Ascending aorta (tissue), 2 donors: ENCODE measurements around the gene NR0B2. TPM values are rescaled to one million over a fixed set of nuclear protein-coding genes. Genes with fewer than 3 reads are reported as not detected.
A peak's percentile ranks its signal among the peaks of the same experiment; 100 is the strongest.

Experiments used
- DNase-seq, 2 donors: peaks; one replicate each; pipeline ENCODE4 v3.0.0-alpha.2; 2019; ENCODE audit warnings: low spot score in 2 of 2
- H3K27ac ChIP-seq, 2 donors: fragments of 200-600 bp; sonication (generic); one replicate each; pipeline ENCODE4 v1.5.1; 2016 to 2017; ENCODE audit warnings: mild to moderate bottlenecking in 1 of 2
- H3K27me3 ChIP-seq: fragments of 200-600 bp; sonication (generic); one replicate; pipeline ENCODE4 v1.5.1; 2017
- H3K36me3 ChIP-seq, 2 donors: fragments of 200-600 bp; sonication (generic); one replicate each; pipeline ENCODE4 v1.5.1; 2016
- H3K4me1 ChIP-seq, 2 donors: fragments of 200-600 bp; sonication (generic); one replicate each; pipeline ENCODE4 v1.5.1; 2016 to 2017; ENCODE audit warnings: mild to moderate bottlenecking in 1 of 2
- H3K4me3 ChIP-seq, 2 donors: fragments of 200-600 bp; sonication (generic); one replicate each; pipeline ENCODE4 v1.5.1; 2016 to 2017; ENCODE audit warnings: mild to moderate bottlenecking in 1 of 2
- H3K9me3 ChIP-seq, 2 donors: fragments of 200-600 bp; sonication (generic); one replicate each; pipeline ENCODE4 v1.5.1; 2016
- intact Hi-C: fragments of 100-400 bp; cut with DNase I; formaldehyde crosslinking; loops from one replicate; pipeline ENCODE4 v1.15.1; 2023
- total RNA-seq: library from RNA; depleted of rRNA; stranded (reverse); fragments of >200 nt; gene quantifications from one replicate; pipeline ENCODE4 v1.1.0, GENCODE V29; 2016
- TF ChIP-seq, protein P1 (sequence below), 3 experiments: fragments of 200-600 bp in 2 of 3; fragments of 450-650 bp in 1 of 3; sonication (generic) in 2 of 3; IDR thresholded peaks; one replicate each; pipeline ENCODE4 v1.5.1; 2016 to 2019; ENCODE audit warnings: antibody characterized with exemption in 3 of 3, mild to moderate bottlenecking in 1 of 3, moderate library complexity in 1 of 3

Gene NR0B2, protein sequence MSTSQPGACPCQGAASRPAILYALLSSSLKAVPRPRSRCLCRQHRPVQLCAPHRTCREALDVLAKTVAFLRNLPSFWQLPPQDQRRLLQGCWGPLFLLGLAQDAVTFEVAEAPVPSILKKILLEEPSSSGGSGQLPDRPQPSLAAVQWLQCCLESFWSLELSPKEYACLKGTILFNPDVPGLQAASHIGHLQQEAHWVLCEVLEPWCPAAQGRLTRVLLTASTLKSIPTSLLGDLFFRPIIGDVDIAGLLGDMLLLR
- total RNA-seq = not detected

DNA sequence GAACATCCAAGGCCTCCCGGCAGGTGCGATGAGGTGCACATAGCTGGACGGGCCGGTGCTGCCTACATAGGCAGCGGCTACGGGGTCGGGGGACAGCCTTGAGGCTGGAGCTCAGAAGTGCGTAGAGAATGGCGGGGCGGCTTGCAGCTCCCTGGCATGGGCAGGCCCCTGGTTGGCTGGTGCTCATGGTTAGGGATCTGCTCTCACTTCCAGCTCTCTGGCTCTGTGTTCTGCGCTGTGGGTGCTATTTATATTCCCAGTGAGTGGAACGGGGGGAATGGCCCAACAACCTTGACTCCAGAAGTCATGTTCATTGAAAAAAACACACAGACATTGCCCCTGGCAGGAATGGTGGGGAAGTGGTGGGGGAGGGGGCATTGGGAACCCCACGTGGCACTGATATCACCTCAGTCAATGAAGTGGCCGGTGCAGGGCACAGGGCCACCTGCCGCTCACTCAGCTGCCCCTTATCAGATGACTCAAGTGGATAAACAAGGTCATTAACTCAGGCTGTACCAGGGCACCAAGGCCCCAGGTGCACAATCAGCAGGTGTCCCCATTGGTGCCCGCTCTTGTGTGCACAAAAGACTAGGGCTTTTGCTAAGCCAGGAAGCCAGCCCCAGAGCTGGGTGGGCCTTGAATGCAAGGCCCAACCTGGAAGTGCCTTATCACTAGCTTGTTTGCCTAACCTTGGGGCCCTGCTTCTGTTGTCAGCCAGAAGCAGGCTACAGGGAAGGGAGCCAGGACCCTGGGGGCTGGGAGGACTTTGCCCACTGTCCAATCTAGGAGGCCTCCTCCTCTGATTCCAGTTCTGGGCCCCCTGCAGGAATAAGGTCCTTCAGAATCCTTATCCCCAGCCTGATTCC is at the start of gene NR0B2:
Gene NR0B2 (minus strand): TSS at position 222 of the 866 bp plus-strand sequence. CDS start 35 bp downstream, at position 187.
- no peak for DNase-seq
- intact Hi-C loops = no loop called here
- no peaks in the 10 kb centered on the region for H3K27me3 ChIP-seq
- no peak within 1 kb of the TSS for H3K27ac ChIP-seq
- no peaks in the 10 kb centered on the region for H3K36me3 ChIP-seq
- no peak within 1 kb of the TSS for H3K4me3 ChIP-seq
- no peaks in the 10 kb centered on the region for H3K4me1 ChIP-seq
- no peaks in the 10 kb centered on the region for H3K9me3 ChIP-seq
- TF ChIP-seq, protein P1, sequence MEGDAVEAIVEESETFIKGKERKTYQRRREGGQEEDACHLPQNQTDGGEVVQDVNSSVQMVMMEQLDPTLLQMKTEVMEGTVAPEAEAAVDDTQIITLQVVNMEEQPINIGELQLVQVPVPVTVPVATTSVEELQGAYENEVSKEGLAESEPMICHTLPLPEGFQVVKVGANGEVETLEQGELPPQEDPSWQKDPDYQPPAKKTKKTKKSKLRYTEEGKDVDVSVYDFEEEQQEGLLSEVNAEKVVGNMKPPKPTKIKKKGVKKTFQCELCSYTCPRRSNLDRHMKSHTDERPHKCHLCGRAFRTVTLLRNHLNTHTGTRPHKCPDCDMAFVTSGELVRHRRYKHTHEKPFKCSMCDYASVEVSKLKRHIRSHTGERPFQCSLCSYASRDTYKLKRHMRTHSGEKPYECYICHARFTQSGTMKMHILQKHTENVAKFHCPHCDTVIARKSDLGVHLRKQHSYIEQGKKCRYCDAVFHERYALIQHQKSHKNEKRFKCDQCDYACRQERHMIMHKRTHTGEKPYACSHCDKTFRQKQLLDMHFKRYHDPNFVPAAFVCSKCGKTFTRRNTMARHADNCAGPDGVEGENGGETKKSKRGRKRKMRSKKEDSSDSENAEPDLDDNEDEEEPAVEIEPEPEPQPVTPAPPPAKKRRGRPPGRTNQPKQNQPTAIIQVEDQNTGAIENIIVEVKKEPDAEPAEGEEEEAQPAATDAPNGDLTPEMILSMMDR (IDR thresholded peaks at IDR 0.05) = no peak

GRCh38 chr1:26961826-26962225 is 48.1 kb upstream of the NR0B2 start:
- H3K27me3 ChIP-seq = peaks cover 16% of the 10 kb centered on the region

GRCh38 chr1:26960625-26960966 is 46.8 kb upstream of the NR0B2 start:
- intact Hi-C loops = loop anchor here (10.0 kb wide), 1 partner anchor 134 kb away; no protein-coding TSS in a partner anchor
- no peaks in the 10 kb centered on the region for H3K36me3 ChIP-seq
- H3K27ac ChIP-seq = no peak overlapping the region
- peaks cover 16% of the 10 kb centered on the region for H3K27me3 ChIP-seq
- peaks cover 5 to 9% of the 10 kb centered on the region in 2 donors for H3K4me1 ChIP-seq
- peak overlapping the region in 1 of 2 donors; percentile 37 for H3K4me3 ChIP-seq
- H3K9me3 ChIP-seq = no peaks in the 10 kb centered on the region
- TF ChIP-seq, protein P1 (IDR thresholded peaks at IDR 0.05) = no peak
- DNase-seq = no peak

More at GRCh38 chr1:26961826-26962225, 48.1 kb upstream of the NR0B2 start:
- intact Hi-C loops = loop anchor here (10.0 kb wide), 1 partner anchor 133 kb away; no protein-coding TSS in a partner anchor
- TF ChIP-seq, protein P1 (IDR thresholded peaks at IDR 0.05) = no peak
- Histone ChIP-seq H3K27ac (no peak overlapping the region), H3K4me1 (peaks cover 5 to 9% of the 10 kb centered on the region in 2 donors), H3K9me3 (no peaks in the 10 kb centered on the region), H3K36me3 (no peaks in the 10 kb centered on the region), H3K4me3 (no peak overlapping the region)
- no peak for DNase-seq

DNA sequence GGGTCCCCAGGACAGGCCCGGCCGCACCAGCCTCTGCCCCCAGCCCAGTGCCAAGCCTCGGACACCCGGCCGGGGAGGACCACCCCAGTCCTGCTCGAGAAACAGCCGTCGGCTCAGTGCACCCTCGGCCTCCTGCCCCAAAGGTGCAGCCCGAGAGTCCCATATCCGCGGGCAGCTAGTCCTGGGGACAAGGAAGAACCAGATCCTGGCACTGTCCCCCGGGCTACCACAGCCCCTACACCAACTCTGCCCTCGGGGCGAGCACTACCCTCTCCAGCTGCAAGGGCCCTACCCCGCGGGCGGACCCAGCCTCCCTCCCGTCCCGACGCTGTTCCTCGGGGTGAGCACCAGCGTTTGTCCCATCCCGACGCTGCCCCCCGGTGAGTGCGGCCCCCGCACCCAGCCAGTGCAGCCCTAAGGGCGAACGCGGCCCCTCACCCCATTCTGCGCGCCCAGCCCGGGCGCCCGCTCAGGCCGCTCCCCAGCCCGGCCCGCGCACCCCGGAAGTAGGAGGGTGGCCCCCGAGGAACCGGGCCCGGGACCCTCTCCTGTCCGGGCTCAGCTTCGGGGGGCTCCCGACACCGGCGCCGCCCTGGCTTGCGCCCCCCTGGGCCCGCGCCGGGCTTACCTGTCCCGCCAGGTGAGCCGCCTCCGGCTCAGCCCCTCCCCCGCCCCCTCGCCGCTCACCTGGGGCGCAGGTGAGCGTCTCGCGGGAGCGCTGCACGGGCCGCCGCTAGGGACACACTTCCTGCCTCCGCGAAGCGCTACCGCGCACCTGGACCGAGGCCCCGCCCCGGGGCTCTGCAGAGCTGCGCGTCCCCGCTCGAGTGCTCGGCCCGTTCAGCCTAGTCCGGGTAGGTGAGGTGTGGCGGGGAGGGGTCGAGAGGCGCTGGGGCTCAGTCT is 46.2 kb upstream of the NR0B2 start, which contains the start of gene KDF1:
Gene KDF1 (minus strand): TSS at position 747 of the 903 bp plus-strand sequence. CDS start 8,088 bp downstream, outside the sequence.
- H3K4me1 ChIP-seq = peaks cover 5 to 9% of the 10 kb centered on the region in 2 donors
- no peaks in the 10 kb centered on the region for H3K9me3 ChIP-seq
- DNase-seq = no peak
- H3K4me3 ChIP-seq = peak within 1 kb of the TSS; percentile 37 to 46
- H3K27ac ChIP-seq = no peak within 1 kb of the TSS
- H3K27me3 ChIP-seq = peaks cover 16% of the 10 kb centered on the region
- intact Hi-C loops = loop anchor here (10.0 kb wide), 1 partner anchor 135 kb away; no protein-coding TSS in a partner anchor
- TF ChIP-seq, protein P1 (IDR thresholded peaks at IDR 0.05) = no peak
- H3K36me3 ChIP-seq = no peaks in the 10 kb centered on the region

GRCh38 chr1:26959270-26959669 is 45.5 kb upstream of the NR0B2 start:
- peaks cover 16% of the 10 kb centered on the region for H3K27me3 ChIP-seq
- TF ChIP-seq, protein P1 (IDR thresholded peaks at IDR 0.05) = no peak
- H3K36me3 ChIP-seq = no peaks in the 10 kb centered on the region
- no peak overlapping the region for H3K27ac ChIP-seq
- H3K4me1 ChIP-seq = peaks cover 5 to 9% of the 10 kb centered on the region in 2 donors
- H3K4me3 ChIP-seq = no peak overlapping the region
- H3K9me3 ChIP-seq = no peaks in the 10 kb centered on the region
- DNase-seq = no peak
- intact Hi-C loops = no loop called here
